Measurements from ENCODE around the gene GCN1.

GCN1 gene

DNA sequence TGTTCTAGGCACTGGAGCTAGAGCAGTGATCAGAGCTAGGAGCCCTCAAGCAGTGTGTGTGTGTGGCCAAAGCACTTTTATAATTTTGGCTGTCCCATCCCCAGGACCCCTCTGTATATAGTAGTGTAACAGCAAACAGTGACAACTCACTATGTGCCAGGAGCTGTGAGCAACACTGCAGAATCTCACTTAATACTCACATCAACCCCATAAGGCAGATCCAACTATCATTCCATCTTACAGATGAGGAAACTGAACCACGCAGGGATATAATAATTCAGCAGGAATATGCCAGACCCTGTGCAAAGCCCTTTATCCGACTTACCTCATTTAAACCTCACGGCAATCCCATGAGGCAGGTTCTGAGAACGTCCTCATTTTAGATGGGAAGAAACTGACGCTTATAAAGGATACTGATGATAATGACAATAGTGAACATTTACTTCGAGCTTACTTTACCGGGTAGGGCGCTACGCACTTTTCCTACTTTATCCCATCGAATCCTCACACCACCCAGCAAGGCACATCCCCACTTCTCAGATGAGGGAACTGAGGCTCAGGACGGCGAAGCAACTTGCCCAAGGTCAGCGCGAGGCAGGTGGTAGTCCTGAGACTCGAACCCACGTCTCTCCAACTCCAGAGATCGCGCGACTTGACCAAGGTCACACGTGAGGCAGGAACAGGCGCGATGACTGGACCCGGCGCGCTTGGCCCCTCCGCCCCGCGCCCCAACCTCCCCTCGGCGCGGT is 78.6 kb downstream of the GCN1 start:
- no peak for DNase-seq (ENCODE audit: low read depth)

GRCh38 chr12:120115066-120115465 is 79.4 kb downstream of the GCN1 start:
- no peak for DNase-seq (ENCODE audit: low read depth)

GRCh38 chr12:120110550-120111501 is 83.7 kb downstream of the GCN1 start:
- DNase-seq (ENCODE audit: low read depth), result no peak

- DNase-seq (ENCODE audit: low read depth), result no peak
Measured at GRCh38 chr12:120109570-120110267, 84.8 kb downstream of the GCN1 start.

GRCh38 chr12:120106151-120106550 is 88.4 kb downstream of the GCN1 start:
- DNase-seq (ENCODE audit: low read depth), result no peak

GRCh38 chr12:120103371-120103770 is 91.1 kb downstream of the GCN1 start:
- DNase-seq (ENCODE audit: low read depth), result no peak

- DNase-seq (ENCODE audit: low read depth), result no peak
Measured at GRCh38 chr12:120103044-120103338, 91.5 kb downstream of the GCN1 start.

DNA sequence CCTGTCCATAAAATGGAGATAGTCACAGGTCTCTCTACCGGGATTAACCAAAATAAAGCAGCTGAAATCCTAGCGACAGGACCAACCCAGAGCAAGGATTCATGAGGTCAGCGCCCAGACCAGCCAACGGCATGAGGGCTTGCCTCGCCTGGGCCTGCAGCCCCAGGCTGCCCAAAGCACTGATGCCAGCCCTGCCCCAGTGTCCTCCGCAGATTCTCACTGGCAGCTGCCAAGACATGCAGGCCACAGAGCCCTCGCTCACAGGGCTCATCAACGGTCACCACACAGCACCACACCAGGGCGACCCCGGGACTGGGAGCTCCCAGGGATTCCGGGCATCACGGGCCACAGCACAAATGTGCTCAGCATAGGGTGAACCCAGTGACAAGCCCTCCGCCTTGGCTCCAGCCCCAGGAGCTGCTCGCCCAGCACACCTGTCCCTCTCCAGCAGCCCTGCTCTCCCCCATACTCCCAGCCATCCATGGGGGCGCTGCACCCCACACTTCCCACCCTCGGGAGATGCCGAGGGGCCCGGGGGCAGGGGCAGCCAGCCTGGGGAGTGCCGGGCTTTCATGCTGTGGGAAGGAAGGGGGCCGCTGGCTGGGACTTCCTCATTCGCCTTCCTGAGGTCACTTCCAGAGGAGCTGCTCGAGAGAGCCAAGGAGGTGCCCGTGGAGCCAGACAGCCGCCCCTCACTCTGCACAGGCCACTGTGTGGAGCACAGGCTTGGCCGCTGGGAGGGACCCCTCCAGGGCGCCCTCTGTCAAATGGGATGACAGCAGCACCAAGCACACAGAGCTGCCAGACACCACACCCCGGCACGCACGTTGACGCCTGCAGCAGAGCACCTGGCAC is 92.1 kb downstream of the GCN1 start:
- no peak for DNase-seq (ENCODE audit: low read depth)

DNA sequence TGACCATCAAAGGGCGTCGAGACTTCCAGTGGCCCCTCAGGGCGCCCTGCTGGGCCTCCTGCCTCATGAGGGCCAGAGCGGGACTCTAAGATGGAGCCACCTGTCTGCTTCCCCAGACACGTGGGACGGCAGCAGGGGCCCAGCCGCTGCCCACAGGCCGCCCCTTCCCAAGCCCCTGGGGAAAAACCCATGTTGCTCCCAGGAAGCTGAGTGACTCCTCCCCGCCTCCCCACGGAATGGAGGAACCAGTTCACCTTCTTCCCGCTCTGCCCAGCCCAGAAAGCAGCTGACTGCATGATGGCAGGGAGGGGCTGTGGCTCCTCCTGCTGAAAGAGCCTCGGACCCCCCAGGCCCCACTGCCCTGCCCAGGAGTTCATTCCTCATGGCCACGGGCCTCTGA is 92.9 kb downstream of the GCN1 start:
- no peak for DNase-seq (ENCODE audit: low read depth)

- no peak for DNase-seq (ENCODE audit: low read depth)
Measured at GRCh38 chr12:120101182-120101581, 93.3 kb downstream of the GCN1 start.

GRCh38 chr12:120100630-120101029 is 93.9 kb downstream of the GCN1 start:
- DNase-seq (ENCODE audit: low read depth), result no peak

DNA sequence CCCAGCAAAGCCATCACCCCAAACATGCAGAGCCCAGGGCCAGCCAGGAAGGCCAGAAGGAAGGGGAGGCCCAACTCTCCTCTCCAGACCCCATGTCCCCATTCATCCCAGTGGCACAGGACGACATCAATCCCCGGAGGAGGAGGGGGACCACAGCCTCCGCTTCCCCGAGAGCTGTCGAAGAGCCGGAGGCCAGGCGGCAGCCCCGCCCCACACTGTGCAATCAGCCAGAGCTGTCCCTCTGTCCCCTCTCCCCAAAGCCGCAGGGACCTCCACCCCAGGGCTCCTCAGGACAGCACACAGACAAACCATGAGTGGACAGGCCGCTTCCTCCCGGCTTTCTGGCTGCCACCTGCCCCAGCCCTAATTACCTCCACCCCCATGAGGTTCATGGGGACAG is 94.8 kb downstream of the GCN1 start:
- no peak for DNase-seq (ENCODE audit: low read depth)

GRCh38 chr12:120098756-120099470 is 95.6 kb downstream of the GCN1 start:
- no peak for DNase-seq (ENCODE audit: low read depth)

DNA sequence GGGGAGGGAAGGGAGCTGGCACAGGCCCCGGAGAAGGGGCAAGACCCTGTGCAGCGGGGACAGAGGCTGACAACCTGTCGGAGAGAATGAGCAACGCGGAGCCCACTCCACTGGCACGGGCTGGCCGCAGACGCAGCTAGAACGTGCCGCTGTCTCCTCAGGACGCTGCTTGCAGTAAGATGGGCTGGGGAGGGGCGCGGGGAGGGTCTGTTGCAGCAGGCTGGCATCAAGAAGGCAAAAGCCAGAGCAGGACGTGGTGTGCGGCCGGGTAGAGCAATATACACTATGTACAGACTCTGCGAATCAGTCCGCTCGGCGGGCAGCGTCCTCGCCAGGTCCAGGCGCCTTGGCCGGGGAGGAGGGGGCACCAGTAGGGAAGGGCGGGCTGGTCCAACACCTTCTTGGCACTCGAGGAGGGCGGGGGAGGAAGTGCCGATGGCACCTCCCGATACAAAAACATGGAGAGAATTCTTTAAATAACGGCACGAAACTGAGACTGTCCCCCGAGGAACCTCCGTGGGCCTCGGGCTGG is 97.8 kb downstream of the GCN1 start:
- no peak for DNase-seq (ENCODE audit: low read depth)

DNA sequence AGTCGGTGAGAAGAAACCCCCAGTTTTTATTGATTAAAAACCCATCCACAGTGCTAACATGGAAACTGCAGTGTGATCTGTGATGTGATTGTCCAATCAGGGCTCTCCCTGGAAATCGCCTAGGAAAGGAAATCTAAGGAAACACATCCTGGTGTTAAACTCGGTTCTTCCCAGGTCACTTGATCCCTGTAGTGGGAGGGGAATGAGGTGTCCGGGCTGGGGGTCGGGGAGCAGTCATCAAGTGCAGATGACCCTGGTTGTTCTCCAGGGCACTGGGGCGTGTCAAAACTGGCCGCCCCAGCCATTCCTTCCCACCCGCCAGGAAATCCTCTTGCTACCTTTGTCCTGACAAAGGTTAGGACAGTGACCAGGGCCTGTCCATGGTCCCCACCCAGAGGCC is 98.8 kb downstream of the GCN1 start:
- no peak for DNase-seq (ENCODE audit: low read depth)

DNA sequence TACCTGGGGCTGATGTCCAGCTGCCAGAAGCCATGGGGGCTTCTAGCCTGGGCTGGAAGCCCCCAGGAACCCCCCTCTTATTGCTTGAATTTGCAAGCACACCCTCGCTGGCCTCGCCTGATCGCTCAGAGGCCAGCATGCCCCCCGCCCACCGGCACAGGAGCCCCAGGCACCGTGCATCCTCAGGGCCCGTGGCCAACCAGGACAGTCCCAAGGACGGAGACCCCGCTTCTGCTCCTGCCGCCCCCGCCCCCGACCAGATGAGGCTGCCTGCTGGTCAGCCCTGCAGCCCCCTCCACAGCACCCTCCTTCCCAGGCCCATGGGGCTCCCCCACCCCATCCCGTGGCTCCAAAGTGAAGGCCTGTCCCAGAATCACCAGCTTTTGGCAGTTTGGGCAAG is 99.2 kb downstream of the GCN1 start:
- DNase-seq (ENCODE audit: low read depth), result no peak

GRCh38 chr12:120094485-120094884 is 100.0 kb downstream of the GCN1 start:
- no peak for DNase-seq (ENCODE audit: low read depth)

- DNase-seq (ENCODE audit: low read depth), result no peak
Measured at GRCh38 chr12:120093592-120094355, 100.7 kb downstream of the GCN1 start.

DNA sequence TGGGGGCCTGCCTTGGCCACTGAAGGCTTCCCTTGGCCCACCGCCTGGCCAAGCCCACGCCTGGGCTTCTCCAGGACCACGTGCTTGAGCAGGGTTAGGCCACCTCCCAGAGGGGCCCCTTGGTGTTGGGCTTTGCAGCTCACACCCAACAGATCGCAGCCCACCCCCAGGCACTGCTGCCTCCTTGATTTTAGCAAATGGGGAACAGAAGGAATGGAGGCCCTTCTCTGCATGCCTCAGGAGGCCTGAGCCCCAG is 101.3 kb downstream of the GCN1 start:
- no peak for DNase-seq (ENCODE audit: low read depth)

GRCh38 chr12:120092551-120093335 is 101.8 kb downstream of the GCN1 start:
- DNase-seq (ENCODE audit: low read depth), result no peak

Measured in GM04503 (cell line).